GM12878 (cell line): ENCODE data around the gene PSMB5.

Experiments
- CBX3 ChIP-seq: fragments of 200-600 bp; sonication (generic); IDR thresholded peaks from 2 replicates; pipeline ENCODE4 v1.6.1; 2016; ENCODE audit warnings: low read depth, borderline replicate concordance
- EP300 ChIP-seq, 2 experiments: fragments of 150-350 bp in 1 of 2; IDR thresholded peaks; 2 replicates each; pipeline ENCODE4 v1.6.1; 2011 to 2012; ENCODE audit warnings: low read depth in 2 of 2, low read length in 2 of 2, borderline replicate concordance in 1 of 2, improper control_type of control experiment in 1 of 2, inconsistent platforms in 1 of 2; ENCODE audit not compliant: control insufficient read depth in 1 of 2
- FOS ChIP-seq: IDR thresholded peaks from 3 replicates; pipeline ENCODE4 v1.6.1; 2011; ENCODE audit warnings: borderline replicate concordance; ENCODE audit not compliant: insufficient read length; ENCODE audit errors: extremely low read depth
- NRF1 ChIP-seq: conservative IDR thresholded peaks from 2 replicates; pipeline ENCODE4 v1.6.1; 2011; ENCODE audit warnings: mild to moderate bottlenecking, low read depth, low read length, improper control_type of control experiment
- POLR2A ChIP-seq: IDR thresholded peaks from 2 replicates; pipeline ENCODE4 v1.6.1; 2011; ENCODE audit warnings: low read depth, mild to moderate bottlenecking, low read length
- RAD51 ChIP-seq: fragments of 450-650 bp; IDR thresholded peaks from 2 replicates; pipeline ENCODE4 v1.6.1; 2016; ENCODE audit warnings: moderate library complexity, mild to moderate bottlenecking, inconsistent platforms
- ZNF274 ChIP-seq: IDR thresholded peaks from one replicate; pipeline ENCODE4 v1.8.0; 2011; ENCODE audit not compliant: insufficient read length, insufficient read depth
- TF ChIP-seq, protein P1 (sequence below): IDR thresholded peaks from 2 replicates; pipeline ENCODE4 v1.6.1; 2012; ENCODE audit warnings: low read length, inconsistent platforms

DNA sequence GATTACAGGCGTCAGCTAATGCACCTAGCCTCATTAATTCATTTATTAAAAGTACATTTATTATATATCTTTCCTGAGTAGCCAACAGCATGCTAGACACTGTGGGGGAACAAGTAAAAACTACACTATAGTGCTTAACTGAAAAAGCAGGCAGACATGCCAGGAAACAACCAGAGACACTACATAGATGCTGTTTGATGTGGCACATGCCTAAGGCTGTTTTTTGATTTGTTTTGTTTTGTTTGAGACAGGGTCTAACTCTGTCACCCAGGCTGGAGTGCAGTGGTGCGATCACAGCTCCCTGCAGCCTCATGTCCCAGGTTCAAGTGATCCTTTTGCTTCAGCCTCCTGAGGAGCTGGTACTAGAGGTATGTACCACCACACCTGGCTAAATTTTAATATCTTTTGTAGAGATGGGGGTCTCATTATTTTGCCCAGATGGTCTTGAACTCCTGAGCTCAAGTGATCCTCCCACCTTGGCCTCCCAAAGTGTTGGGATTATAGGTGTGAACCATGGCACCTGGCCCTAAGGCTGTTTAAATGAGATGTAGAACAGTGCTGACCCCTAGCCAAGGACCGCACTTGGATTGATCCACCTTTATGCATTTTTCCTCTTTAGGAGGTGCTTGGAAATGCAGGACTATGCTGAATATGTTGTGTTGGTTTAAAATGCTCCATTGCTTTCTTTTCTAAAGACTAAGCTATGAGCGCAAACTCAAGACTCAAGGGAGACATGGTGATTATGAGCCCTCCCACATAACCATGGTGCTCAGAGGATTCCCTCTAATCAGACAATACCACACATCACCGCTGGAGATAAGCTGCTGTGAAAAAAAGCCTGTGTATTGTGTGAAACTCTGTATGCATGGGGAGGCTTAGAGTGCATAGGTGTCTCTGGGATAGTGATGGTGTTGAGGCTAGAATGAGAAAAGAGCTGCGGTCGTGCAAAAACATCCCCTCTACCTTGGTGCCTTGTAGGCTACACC is 14.3 kb downstream of the PSMB5 start:
- no peak for TF ChIP-seq POLR2A
- no peak for TF ChIP-seq NRF1
- TF ChIP-seq RAD51: no peak
- no peak for TF ChIP-seq EP300 (IDR thresholded peaks at IDR 0.05; ENCODE audit: borderline replicate concordance in 1 of 2, control insufficient read depth in 1 of 2, low read depth in 2 of 2, low read length in 2 of 2)
- TF ChIP-seq CBX3: no peak
- no peak for TF ChIP-seq ZNF274
- no peak for TF ChIP-seq FOS
- TF ChIP-seq, protein P1, sequence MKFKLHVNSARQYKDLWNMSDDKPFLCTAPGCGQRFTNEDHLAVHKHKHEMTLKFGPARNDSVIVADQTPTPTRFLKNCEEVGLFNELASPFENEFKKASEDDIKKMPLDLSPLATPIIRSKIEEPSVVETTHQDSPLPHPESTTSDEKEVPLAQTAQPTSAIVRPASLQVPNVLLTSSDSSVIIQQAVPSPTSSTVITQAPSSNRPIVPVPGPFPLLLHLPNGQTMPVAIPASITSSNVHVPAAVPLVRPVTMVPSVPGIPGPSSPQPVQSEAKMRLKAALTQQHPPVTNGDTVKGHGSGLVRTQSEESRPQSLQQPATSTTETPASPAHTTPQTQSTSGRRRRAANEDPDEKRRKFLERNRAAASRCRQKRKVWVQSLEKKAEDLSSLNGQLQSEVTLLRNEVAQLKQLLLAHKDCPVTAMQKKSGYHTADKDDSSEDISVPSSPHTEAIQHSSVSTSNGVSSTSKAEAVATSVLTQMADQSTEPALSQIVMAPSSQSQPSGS: no peak
